Activated CD4-positive, alpha-beta memory T cell treated with anti-CD3 and anti-CD28 coated beads, Interleukin-2, amount 10 ng/mL, durations not matched to agents 7 days and 5 days (primary cell): ENCODE results near the gene MESP2. TPM values are rescaled to one million over a fixed set of nuclear protein-coding genes. Genes with fewer than 3 reads are reported as not detected.

Source experiments
- CTCF ChIA-PET: fragments of 350-600 bp; sonication (Branson Sonifier 250); formaldehyde crosslinking; loops from one replicate; lab custom pipeline; 2021; ENCODE audit warnings: antibody characterized with exemption, inconsistent platforms; lab: Charles Lee
- POLR2A ChIA-PET: fragments of 350-600 bp; sonication (Branson Sonifier 250); formaldehyde crosslinking; loops from one replicate; lab custom pipeline; 2021; ENCODE audit warnings: antibody characterized with exemption; lab: Charles Lee
- DNase-seq: peaks from one replicate; pipeline ENCODE4 v3.0.0-alpha.2; 2020
- H3K27ac Mint-ChIP-seq: one replicate; pipeline ENCODE4 v1.8.0; 2021; ENCODE audit warnings: mild to moderate bottlenecking, mixed read lengths
- H3K27me3 Mint-ChIP-seq: one replicate; pipeline ENCODE4 v1.8.0; 2021; ENCODE audit warnings: mixed read lengths
- H3K36me3 Mint-ChIP-seq: one replicate; pipeline ENCODE4 v1.8.0; 2021; ENCODE audit warnings: low read depth, mixed read lengths
- H3K4me1 Mint-ChIP-seq: one replicate; pipeline ENCODE4 v1.8.0; 2021; ENCODE audit warnings: mixed read lengths
- H3K4me3 Mint-ChIP-seq: one replicate; pipeline ENCODE4 v1.8.0; 2021; ENCODE audit warnings: mild to moderate bottlenecking, mixed read lengths
- H3K9me3 Mint-ChIP-seq: one replicate; pipeline ENCODE4 v1.8.0; 2021; ENCODE audit warnings: mixed read lengths
- total RNA-seq, 2 experiments: library from RNA; stranded (reverse); gene quantifications; one replicate each; pipeline ENCODE4 v1.2.3, GENCODE V29; 2021

Gene MESP2
- not detected for total RNA-seq

GRCh38 chr15:89776274-89777072 lies at the start of gene MESP2:
Gene MESP2 (plus strand): TSS chr15:89776332. CDS start chr15:89776358, 26 bp downstream.
- Mint-ChIP-seq H3K9me3 (no peaks in the 10 kb centered on the region), H3K27me3 (peaks cover 5% of the 10 kb centered on the region), H3K27ac (no peak within 1 kb of the TSS), H3K4me1 (peaks cover 20% of the 10 kb centered on the region), H3K4me3 (peak within 1 kb of the TSS; percentile 66), H3K36me3 (no peaks in the 10 kb centered on the region)
- peak; percentile 58 for DNase-seq
- ChIA-PET POLR2A (no interaction called here), CTCF (interaction anchor here (1.4 to 4.3 kb wide), 2 partner anchors 16 to 98 kb away, joined by 4 to 19 read pairs; no protein-coding TSS in a partner anchor)

- no peak for DNase-seq
- no peaks in the 10 kb centered on the region for H3K4me1 Mint-ChIP-seq
- ChIA-PET CTCF (interaction anchor here (0.5 to 1.8 kb wide), 2 partner anchors 12 to 250 kb away, joined by 3 to 12 read pairs; no protein-coding TSS in a partner anchor), POLR2A (no interaction called here)
- no peak overlapping the region for H3K4me3 Mint-ChIP-seq
- H3K9me3 Mint-ChIP-seq, result no peaks in the 10 kb centered on the region
- peaks cover 13% of the 10 kb centered on the region for H3K27me3 Mint-ChIP-seq
- no peak overlapping the region for H3K27ac Mint-ChIP-seq
- H3K36me3 Mint-ChIP-seq, result no peaks in the 10 kb centered on the region
Observed at GRCh38 chr15:89728254-89728653, 47.9 kb upstream of the MESP2 start.

GRCh38 chr15:89731275-89731674 lies 44.9 kb upstream of the MESP2 start:
- H3K4me1 Mint-ChIP-seq, result no peaks in the 10 kb centered on the region
- H3K27me3 Mint-ChIP-seq, result peaks cover 22% of the 10 kb centered on the region
- H3K9me3 Mint-ChIP-seq, result no peaks in the 10 kb centered on the region
- POLR2A ChIA-PET, result interaction anchor here (1.2 kb wide), 1 partner anchor 7 kb away, joined by 3 read pairs; no protein-coding TSS in a partner anchor
- H3K27ac Mint-ChIP-seq, result no peak overlapping the region
- CTCF ChIA-PET, result interaction anchor here (1.1 to 1.4 kb wide), 4 partner anchors 9 to 152 kb away, joined by 3 to 5 read pairs (median 3); no protein-coding TSS in a partner anchor
- DNase-seq, result no peak
- no peaks in the 10 kb centered on the region for H3K36me3 Mint-ChIP-seq
- no peak overlapping the region for H3K4me3 Mint-ChIP-seq

- Mint-ChIP-seq H3K36me3 (no peaks in the 10 kb centered on the region), H3K27ac (no peak overlapping the region), H3K27me3 (peaks cover 18% of the 10 kb centered on the region), H3K4me1 (no peaks in the 10 kb centered on the region), H3K4me3 (no peak overlapping the region), H3K9me3 (no peaks in the 10 kb centered on the region)
- ChIA-PET POLR2A (interaction anchor here (1.2 kb wide), 1 partner anchor 9 kb away, joined by 3 read pairs; no protein-coding TSS in a partner anchor), CTCF (interaction anchor here (0.9 to 1.4 kb wide), 6 partner anchors 7 to 150 kb away, joined by 3 to 5 read pairs (median 3); no protein-coding TSS in a partner anchor)
- no peak for DNase-seq
Observed at GRCh38 chr15:89732451-89733172, 43.5 kb upstream of the MESP2 start.

- no peak for DNase-seq
- no peak overlapping the region for H3K4me3 Mint-ChIP-seq
- no peaks in the 10 kb centered on the region for H3K9me3 Mint-ChIP-seq
- no peak overlapping the region for H3K27ac Mint-ChIP-seq
- ChIA-PET POLR2A (no interaction called here), CTCF (interaction anchor here (1.0 kb wide), 1 partner anchor 139 kb away, joined by 3 read pairs; no protein-coding TSS in a partner anchor)
- H3K4me1 Mint-ChIP-seq, result peaks cover 1% of the 10 kb centered on the region
- no peaks in the 10 kb centered on the region for H3K36me3 Mint-ChIP-seq
- peaks cover 18% of the 10 kb centered on the region for H3K27me3 Mint-ChIP-seq
Observed at GRCh38 chr15:89735773-89736172, 40.4 kb upstream of the MESP2 start.

GRCh38 chr15:89740137-89740536 lies 36.0 kb upstream of the MESP2 start:
- Mint-ChIP-seq H3K36me3 (no peaks in the 10 kb centered on the region), H3K27ac (no peak overlapping the region), H3K9me3 (no peaks in the 10 kb centered on the region), H3K27me3 (peaks cover 5% of the 10 kb centered on the region), H3K4me1 (peaks cover 1% of the 10 kb centered on the region), H3K4me3 (no peak overlapping the region)
- POLR2A ChIA-PET, result interaction anchor here (1.0 to 1.6 kb wide), 3 partner anchors 11 to 154 kb away, joined by 4 read pairs; partner anchors contain the start of genes AP3S2 and MESP1
- CTCF ChIA-PET, result interaction anchor here (0.6 to 4.0 kb wide), 24 partner anchors 8 to 346 kb away, joined by 3 to 77 read pairs (median 4); partner anchors contain the start of genes ANPEP and MESP1
- peak; percentile 55 for DNase-seq

- Mint-ChIP-seq H3K36me3 (no peaks in the 10 kb centered on the region), H3K4me3 (no peak overlapping the region), H3K9me3 (no peaks in the 10 kb centered on the region), H3K27ac (no peak overlapping the region), H3K27me3 (no peaks in the 10 kb centered on the region), H3K4me1 (peaks cover 1% of the 10 kb centered on the region)
- ChIA-PET POLR2A (no interaction called here), CTCF (interaction anchor here (1.0 to 4.0 kb wide), 2 partner anchors 11 to 133 kb away, joined by 3 to 77 read pairs; no protein-coding TSS in a partner anchor)
- no peak for DNase-seq
Observed at GRCh38 chr15:89743011-89743410, 33.1 kb upstream of the MESP2 start.

GRCh38 chr15:89743594-89743993 lies 32.5 kb upstream of the MESP2 start:
- no peak for DNase-seq
- ChIA-PET CTCF (interaction anchor here (4.0 kb wide), 1 partner anchor 132 kb away, joined by 77 read pairs; no protein-coding TSS in a partner anchor), POLR2A (no interaction called here)
- no peak overlapping the region for H3K27ac Mint-ChIP-seq
- H3K4me3 Mint-ChIP-seq, result no peak overlapping the region
- H3K27me3 Mint-ChIP-seq, result no peaks in the 10 kb centered on the region
- H3K4me1 Mint-ChIP-seq, result peaks cover 1% of the 10 kb centered on the region
- H3K9me3 Mint-ChIP-seq, result no peaks in the 10 kb centered on the region
- H3K36me3 Mint-ChIP-seq, result no peaks in the 10 kb centered on the region

GRCh38 chr15:89745131-89745530 lies 31.0 kb upstream of the MESP2 start:
- no peak overlapping the region for H3K4me3 Mint-ChIP-seq
- no peaks in the 10 kb centered on the region for H3K9me3 Mint-ChIP-seq
- H3K27ac Mint-ChIP-seq, result no peak overlapping the region
- peaks cover 2% of the 10 kb centered on the region for H3K27me3 Mint-ChIP-seq
- no peaks in the 10 kb centered on the region for H3K36me3 Mint-ChIP-seq
- ChIA-PET CTCF (interaction anchor here (1.1 kb wide), 1 partner anchor 16 kb away, joined by 3 read pairs; no protein-coding TSS in a partner anchor), POLR2A (no interaction called here)
- H3K4me1 Mint-ChIP-seq, result peaks cover 7% of the 10 kb centered on the region
- DNase-seq, result no peak

GRCh38 chr15:89745768-89746167 lies 30.4 kb upstream of the MESP2 start:
- no peak overlapping the region for H3K4me3 Mint-ChIP-seq
- CTCF ChIA-PET, result no interaction called here
- no peaks in the 10 kb centered on the region for H3K36me3 Mint-ChIP-seq
- no peaks in the 10 kb centered on the region for H3K9me3 Mint-ChIP-seq
- DNase-seq, result no peak
- no peak overlapping the region for H3K27ac Mint-ChIP-seq
- H3K4me1 Mint-ChIP-seq, result peaks cover 6% of the 10 kb centered on the region
- peaks cover 2% of the 10 kb centered on the region for H3K27me3 Mint-ChIP-seq
- POLR2A ChIA-PET, result no interaction called here

GRCh38 chr15:89746386-89746780 lies 29.7 kb upstream of the MESP2 start:
- Mint-ChIP-seq H3K9me3 (no peaks in the 10 kb centered on the region), H3K27ac (no peak overlapping the region), H3K4me3 (no peak overlapping the region), H3K27me3 (peaks cover 2% of the 10 kb centered on the region), H3K4me1 (peaks cover 6% of the 10 kb centered on the region), H3K36me3 (no peaks in the 10 kb centered on the region)
- CTCF ChIA-PET, result no interaction called here
- POLR2A ChIA-PET, result no interaction called here
- no peak for DNase-seq

GRCh38 chr15:89747708-89748682 lies 28.1 kb upstream of the MESP2 start:
- Mint-ChIP-seq H3K36me3 (no peaks in the 10 kb centered on the region), H3K9me3 (no peaks in the 10 kb centered on the region), H3K4me3 (no peak overlapping the region), H3K27me3 (peaks cover 6% of the 10 kb centered on the region), H3K4me1 (peaks cover 6% of the 10 kb centered on the region), H3K27ac (no peak overlapping the region)
- no peak for DNase-seq
- ChIA-PET CTCF (interaction anchor here (0.7 to 6.2 kb wide), 2 partner anchors 9 to 14 kb away, joined by 3 to 31 read pairs; no protein-coding TSS in a partner anchor), POLR2A (no interaction called here)
